SW 1271 (cell line): ENCODE results near the gene NOB1.
"Not testable (repeated sequence)": the region's sequence is repeated elsewhere in the genome, so short reads cannot be mapped to it uniquely, and the experiment has no call there.

ENCODE experiments used
- DNase-seq, 2 experiments: peaks; one replicate each; lab custom pipeline; 2025; lab: John Stamatoyannopoulos, UW

The NOB1 gene

DNA sequence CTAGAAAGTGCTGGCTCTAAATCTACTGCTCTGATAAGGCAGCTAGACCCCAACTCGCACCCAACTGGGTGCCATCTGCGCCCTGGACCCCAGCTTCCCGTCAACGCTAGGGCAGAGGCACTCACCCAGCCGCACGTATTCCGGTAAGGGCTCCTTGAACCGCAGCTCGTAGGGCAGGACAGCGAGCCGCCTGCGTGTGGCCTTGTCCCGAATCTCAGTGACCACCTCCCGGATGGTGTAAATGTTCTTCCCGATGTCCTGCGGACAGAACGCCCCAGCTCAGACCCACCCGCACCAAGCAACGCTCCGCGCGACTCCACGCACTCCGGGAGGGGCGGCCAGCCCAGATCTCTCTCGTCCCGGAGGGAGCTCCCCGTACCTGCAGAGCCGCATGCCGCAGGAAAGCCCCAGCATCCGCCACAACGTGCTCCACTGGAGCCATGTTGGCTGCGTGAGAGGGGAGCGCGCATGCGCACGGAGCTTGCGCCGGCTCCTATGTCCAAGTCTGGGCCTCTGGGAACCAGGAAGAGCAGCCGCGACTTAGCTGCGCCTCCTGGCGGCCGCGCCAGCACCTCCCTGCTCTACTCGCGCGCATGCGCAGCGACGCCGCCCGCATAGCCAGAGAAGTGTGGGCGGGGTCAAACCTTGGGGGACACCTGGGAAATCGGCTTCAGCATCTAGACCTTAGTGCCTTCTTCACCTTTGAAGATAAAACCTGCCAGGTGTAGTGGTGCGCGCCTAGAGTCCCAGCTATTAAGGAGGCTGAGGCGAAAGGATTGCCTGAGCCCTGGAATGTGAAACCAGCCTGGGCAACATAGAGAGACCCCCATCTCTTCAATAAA lies at the start of gene NOB1:
NOB1 (minus strand) TSS at position 458 of the 842 bp plus-strand sequence; CDS start at position 442, 16 bp downstream.
- DNase-seq = peak; percentile 75 to 95

DNA sequence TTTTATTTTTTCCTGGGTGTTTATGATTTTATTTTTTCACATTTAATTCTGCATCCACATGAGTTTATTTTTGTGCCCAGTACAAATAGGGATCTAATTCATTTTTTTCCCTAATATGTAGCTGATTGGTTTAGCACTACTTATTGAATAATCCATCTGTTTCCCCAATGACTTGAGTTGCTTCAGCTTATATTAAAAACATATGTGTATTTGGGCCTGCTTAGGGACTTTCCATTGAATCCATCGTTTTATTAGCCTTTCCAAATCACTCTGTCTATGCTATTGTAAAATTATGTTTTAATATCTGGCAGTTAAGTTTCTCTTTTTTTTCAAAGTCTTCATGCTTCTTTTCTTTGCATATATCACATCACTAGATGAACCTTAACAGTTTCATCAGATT lies 49.6 kb upstream of the NOB1 start:
- no peak for DNase-seq

DNA sequence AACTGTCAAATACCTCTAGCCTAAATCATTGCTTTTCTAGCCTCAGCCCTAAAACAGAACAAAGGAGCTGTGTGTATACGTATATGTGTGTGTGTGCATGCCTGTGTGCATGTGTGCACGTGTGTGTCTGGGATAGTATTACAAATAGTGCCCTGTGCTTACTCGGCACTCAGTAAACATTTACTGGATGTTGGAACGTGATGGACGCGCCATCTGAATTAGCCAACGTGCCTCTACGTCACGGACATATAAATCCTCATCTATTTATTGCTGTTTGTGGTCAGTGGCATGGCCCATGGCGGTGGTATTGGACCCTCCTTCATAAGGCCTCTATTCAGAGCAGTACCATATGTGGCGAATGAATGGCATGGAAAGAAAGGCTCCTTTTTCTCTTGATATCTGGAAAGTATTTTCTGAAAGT lies 44.9 kb upstream of the NOB1 start:
- no peak for DNase-seq

DNA sequence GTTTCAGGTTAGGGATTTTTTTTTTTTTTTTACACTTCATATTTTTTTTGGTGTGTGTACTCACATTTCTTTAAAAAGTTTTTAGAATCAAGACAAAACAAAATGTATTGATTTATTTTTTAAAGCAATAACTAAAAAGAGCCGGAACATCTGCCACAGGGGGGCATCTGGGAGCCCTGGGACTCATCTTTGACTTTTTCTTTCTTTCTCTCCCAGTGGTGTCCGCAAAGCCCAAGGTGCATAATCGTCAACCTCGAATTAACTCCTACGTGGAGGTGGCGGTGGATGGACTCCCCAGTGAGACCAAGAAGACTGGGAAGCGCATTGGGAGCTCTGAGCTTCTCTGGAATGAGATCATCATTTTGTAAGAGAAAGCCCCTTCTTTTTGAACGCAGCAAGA lies 43.7 kb upstream of the NOB1 start:
- DNase-seq = no peak

DNA sequence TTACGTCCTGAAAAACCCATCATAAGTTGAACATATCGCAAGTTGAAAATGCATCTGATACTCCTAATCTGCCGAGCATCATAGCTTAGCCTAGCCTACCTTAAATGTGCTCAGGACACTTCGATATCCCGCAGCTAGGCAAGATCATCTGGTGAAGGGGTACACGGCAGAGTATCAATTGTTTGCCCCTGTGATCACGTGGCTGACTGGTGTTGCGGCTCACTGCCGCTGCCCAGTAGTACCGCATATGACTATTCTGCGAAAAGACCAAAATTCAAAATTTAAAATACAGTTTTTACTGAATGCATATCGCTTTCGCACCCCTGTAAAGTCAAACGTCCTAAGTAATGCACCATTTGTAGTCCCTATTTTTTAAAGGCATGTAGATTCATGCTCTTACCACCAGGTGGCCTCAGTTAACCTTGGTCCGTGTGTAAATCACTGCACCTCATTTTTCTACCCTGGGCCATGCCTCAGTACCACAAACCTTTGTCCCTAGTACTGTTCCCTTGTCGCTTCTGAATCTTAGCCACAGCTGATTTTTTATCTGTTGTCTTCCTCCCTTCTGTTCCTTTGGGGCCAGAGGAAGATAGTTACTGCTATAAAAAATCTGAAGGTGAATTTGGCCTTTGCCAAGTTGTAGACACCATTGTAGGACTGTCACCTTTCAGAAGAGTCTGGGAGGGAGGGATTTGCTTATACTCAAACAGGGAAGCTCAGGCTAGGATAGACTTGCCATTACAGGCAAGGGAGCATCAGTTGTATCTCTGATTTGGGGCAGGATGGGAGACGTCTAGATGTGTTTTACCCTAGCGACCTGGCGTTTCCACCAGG lies 41.8 kb upstream of the NOB1 start:
- peak in 1 of 2 experiments; percentile 49 for DNase-seq

DNA sequence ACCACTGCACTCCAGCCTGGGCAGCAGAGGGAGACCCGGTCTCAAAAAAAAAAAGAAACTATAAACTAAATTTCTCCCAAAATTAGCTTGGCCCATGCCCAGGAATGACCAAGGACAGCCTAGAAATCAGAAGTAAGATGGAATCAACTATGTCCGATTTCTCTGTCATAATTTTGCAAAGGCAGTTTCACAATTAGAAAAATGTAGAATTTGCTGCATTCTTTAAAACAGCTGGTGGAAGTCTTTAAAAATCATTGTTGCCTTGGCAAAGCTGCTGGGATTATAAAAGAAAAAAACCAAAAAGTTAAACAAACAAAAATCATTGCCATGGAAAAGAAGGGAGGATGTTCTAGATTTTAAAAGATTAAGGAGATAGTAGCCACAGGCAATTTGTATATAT lies 39.8 kb upstream of the NOB1 start:
- DNase-seq = no peak

DNA sequence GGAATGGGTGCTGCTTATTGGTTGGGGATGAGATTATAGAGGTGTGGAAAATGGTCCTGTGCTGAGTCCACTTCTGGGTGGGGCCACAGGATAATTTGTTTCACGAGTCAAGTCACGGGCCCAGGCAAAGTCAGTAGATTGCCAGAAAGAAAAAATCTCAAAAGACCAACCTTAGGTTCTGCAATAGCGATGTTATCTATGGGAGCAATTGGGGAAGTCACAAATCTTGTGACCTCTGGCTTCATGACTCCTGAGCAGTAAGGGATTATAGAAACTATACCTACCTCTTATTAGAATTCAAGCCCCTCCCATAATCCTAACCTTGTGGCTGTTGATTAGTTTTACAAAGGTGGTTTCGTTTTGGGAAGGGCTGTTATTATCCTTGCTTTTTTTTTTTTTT lies 38.8 kb upstream of the NOB1 start:
- no peak for DNase-seq

DNA sequence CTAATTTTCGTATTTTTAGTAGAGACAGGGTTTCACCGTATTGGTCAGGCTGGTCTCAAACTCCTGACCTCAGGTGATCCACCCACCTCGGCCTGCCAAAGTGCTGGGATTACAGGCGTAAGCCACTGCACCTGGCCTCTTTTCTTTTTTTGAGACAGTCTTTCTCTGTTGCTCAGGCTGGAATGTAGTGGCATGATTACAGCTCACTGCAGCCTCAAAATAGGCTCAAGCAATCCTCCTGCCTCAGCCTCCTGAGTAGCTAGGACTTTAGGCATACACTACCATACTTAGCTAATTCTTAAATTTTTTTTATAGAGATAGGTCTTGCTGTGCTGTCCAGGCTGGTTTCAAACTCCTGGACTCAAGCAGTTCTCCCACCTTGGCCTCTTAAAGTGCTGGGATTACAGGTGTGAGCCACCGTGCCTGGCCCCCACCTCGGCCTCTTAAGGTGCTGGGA lies 36.7 kb upstream of the NOB1 start:
- DNase-seq = not testable (repeated sequence)

DNA sequence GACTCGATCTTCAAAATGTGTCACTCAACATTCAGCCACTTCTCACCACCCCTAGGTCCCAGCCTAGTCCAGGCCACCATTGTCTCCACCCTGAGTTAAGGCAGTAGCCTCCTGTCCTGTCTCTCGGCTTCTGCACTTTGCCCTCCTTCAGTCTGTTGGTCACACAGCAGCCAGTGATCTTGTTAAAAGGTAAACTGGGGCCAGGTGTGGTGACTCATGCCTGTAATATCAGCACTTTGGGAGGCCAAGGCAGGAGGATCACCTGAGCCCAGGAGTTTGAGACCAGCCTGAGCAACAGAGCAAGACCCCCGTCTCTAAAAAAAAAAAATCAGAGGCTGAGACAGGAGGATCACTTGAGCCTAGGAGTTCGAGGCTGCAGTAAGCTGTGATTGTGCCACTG lies 33.2 kb upstream of the NOB1 start:
- DNase-seq = no peak

DNA sequence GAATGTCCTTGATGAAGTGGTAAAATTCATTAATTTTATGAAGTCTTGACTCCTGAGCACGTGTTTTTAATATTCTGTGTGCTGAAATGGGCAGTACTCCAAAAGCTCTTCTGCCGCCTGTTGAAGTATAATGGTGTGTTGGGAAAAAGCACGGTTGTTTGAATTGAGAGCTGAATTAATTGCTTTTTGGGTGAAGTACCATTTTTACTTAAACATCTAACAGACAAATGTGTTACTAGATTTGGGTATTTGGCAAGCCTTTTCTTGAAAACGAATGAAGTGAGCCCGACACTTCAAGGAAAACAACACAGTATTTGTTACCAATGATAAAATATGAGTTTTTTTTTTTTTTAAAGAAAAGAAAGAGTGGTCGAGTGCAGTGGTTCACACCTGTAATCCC lies 29.9 kb upstream of the NOB1 start:
- DNase-seq = no peak

DNA sequence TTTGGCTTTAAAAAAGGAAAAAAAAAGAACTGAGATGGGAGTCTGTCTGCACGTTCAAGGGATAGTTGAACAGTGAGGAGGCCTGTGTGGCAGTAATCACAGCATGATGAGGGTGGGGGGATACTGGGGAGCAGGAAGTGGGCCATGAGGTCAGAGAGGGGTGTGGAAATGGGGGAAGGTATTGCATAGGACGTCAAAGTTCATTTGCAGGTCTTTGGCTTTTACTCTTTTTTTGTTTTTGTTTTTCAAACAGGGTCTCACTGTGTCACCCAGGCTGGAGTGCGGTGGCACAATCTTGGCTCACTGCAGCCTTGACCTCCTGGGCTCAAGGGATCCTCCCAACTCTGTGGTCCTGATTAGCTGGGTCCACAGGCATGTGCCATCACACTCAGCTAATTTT lies 26.4 kb upstream of the NOB1 start:
- DNase-seq = no peak

DNA sequence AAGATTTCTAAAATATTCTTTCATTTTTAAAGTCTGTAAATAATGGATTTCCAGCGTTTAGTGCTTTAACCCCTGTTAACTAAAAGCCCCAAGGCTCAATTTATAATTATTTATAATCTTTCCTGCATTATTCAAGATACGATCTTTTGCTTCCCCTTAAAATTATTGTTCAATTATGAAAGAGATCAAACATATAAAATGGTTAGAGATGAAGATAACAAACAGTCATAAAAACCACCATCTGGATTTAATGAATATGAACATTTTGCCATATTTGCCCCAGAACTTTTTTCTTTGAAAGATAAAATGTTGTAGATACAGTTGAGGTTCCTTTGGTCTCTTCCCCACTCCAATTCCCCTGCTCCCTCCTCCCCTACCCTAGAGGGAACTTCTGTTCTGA lies 25.0 kb upstream of the NOB1 start:
- DNase-seq = no peak

DNA sequence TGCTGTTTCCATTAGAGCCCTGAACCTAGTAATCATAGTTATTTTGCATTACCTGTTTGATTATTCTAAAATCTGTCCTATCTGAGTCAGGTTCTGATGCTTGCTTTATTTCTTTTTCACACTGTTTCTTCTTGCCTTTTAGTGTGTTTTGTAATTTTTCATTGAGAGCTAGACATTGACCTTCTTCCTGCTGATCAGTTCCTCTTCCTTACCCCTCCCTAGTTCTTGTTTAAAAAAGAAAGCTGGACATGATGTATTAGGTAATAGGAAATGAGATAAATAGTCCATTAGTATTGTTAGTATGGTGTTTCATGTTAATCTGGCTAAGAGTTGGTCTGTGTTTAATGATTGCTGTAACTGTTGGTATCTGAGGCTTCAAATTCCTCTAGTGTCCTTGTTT lies 20.8 kb upstream of the NOB1 start:
- no peak for DNase-seq

DNA sequence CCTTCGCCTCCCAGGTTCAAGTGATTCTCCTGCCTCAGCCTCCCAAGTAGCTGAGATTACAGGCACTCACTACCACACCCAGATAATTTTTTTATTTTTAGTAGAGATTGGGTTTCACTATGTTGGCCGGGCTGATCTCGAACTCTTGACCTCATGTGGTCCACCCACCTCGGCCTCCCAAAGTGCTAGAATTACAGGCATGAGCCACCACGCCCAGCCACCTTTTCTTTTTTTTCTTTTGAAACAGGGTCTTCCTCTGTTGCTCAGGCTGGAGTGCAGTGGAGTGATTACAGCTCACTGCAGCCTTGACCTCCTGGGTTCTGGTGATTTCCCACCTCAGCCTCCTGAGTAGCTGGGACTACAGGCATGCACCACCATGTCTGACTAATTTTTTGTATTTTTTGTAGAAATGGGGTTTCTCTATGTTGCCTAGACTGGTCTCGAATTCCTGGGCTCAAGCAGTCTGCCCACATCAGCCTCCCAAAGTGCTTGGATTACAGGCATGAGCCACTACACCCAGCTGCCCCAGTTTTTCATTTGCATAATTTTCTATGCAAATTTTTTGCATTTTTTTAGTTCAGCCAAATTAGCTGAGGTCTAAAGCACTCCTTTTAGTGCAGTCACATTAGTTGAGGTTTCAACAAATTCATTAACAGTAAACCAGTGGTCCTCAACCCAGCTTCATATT lies 18.7 kb upstream of the NOB1 start:
- no peak for DNase-seq

DNA sequence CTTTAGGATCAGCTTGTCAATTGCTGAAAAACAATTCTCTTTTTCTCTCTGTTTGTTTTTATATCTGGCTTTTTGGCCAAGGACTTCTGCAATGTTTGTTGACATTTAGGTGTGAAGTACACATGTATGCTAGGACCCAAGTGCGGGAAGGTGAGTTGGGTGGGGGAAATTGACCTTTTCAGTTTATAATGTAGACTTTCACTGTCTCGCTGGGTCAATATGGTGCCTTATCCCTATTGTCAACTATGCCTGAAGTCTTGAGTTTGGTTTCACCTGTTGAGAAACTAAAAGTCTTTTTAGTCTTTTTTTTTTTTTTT lies 16.9 kb upstream of the NOB1 start:
- no peak for DNase-seq

DNA sequence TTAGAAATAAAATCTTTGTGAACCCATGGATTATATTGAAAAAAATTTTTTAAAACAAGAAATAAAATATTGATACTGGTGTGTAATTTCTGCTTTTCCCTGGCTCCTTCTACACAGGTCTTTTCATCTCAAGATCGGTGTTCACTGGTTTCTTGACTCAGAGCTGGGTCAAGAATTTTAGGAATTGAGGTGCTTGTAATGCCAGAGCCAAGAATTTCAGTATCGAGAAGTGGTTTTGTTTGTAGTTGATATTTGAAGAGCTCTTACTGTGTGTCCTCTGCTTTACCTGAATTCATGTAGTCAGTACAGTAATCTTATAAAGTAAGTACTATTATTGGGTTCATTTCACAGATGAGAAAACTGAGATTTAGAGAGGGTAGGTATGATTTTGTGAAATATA lies 14.7 kb upstream of the NOB1 start:
- no peak for DNase-seq

DNA sequence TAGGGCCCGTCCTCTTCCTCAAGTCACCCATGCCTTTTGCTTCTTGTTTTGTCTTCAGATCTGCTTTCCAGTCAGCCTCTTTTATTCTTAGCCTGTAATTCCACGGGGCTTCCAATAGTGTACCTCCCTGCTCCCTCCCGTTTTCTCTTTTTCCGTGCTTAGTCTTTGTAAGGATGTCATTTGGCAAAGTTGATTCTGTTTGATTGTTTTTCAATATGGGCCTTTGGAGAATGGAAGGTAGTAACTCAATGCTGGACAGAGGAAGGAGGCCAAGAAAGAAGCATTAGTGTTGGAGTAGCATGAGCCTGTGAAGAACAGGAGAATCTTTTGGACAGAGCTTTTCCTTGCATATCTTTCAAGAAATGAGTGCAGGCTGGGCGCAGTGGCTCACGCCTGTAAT lies 13.9 kb upstream of the NOB1 start:
- DNase-seq = no peak

DNA sequence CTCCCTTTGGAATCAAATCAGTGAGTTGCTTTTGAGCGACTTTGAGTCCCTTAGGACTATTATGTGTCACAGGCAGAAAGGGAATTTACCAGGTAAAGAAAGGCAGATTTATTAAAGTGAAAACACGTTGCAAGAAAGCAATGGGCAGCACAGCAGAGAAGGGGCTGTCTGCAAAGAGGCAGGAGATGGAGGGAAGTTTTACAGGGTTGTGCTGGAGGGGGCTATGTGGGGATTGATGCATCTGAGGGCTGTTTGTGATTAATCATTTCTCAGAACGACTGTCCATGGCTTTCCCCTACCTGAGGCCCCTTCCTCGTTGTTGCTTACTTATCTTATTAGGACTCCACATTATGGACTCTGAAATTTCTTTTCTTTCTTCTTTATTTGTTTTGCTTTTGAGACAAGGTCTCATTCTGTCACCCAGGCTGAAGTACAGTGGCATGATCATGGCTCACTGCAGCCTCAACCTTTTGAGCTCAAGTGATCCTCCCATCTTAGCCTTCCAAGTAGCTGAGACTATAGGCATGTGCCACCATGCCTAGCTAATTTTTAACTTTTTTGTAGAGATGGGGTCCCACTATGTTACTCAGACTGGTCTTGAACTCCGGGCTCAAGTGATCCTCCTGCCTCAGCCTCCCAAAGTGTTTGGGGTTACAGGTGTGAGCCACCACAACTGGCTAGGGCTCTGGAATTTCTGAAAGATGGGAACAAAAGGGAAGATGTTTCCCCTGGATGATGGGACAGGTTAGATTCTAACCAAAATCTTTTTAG lies 12.9 kb upstream of the NOB1 start:
- no peak for DNase-seq

DNA sequence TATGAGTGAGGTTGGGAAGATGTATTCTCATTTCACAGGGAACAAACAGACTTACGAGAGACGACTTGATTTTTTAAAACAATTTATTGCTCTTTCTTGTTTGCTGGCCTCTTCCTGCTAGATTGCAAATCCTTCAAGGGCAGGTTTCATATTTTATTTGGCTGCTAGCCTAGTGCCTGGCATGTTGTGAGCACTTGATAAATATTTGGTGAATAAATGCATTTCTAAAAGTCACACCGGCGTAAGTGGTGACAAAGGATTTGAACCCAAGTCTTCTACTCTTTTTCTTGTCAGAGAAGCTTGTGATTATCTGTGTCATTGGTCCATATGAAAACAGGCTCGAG lies 8.8 kb upstream of the NOB1 start:
- no peak for DNase-seq

DNA sequence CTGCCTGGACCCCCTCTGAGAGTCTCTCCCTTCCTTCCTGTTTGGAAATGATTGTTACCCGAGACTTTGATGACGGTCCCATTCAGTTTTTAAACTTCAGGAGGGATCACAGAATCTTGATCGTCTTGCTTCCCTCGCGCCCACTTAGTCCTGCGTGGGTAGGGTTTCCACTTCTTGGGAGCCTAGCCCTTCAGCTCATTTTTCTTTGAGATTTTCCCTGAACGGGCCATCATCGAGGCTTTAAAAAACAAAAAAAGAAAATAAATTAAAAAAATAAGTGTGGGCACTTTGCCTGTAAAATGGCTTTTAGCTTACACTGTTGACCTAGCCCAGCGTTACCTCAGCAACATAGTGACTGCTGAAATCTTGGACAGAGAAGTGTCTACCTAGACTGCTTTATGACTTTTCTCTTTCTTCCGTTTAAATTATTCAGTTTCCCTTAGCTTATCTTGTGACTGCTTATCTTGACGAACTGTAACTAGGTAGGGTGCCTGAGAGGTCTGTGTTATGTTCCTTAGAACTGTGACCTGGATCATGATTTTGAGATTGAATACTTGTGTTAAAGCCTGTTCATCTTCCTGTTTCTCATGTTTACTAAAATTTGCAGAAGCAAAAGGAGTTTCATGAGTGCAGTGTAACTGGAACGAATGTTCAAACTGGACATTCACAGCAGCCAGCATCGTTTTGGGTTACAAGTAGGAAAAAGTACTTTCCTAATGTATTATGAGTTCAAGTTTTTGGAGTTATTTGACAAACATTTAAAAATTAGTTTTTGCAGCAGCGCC lies 8.3 kb upstream of the NOB1 start:
- DNase-seq = peak in 1 of 2 experiments; percentile 11
